Astrocyte of the hippocampus (primary cell): Measurements from ENCODE around the gene CHTF8.
"Not testable (repeated sequence)": the region's sequence is repeated elsewhere in the genome, so short reads cannot be mapped to it uniquely, and the experiment has no call there.

Experiments used
- DNase-seq: peaks from one replicate; pipeline ENCODE4 v3.0.0; 2011; ENCODE audit warnings: low read depth, low spot score

Gene CHTF8

GRCh38 chr16:69139464-69139863, 7.1 kb upstream of the CHTF8 start:
- DNase-seq, result not testable (repeated sequence)

- no peak for DNase-seq
Measured at GRCh38 chr16:69138608-69139007, 6.2 kb upstream of the CHTF8 start.

- no peak for DNase-seq
Measured at GRCh38 chr16:69133373-69133954, 1.1 kb upstream of the CHTF8 start.

GRCh38 chr16:69131839-69132423, 457 bp downstream of the CHTF8 start:
- DNase-seq, result peak; percentile 93

GRCh38 chr16:69131167-69131838, 1.1 kb downstream of the CHTF8 start:
- DNase-seq, result peak; percentile 57

- DNase-seq, result no peak
Measured at GRCh38 chr16:69130461-69130860, 1.9 kb downstream of the CHTF8 start.

- no peak for DNase-seq
Measured at GRCh38 chr16:69127966-69128510, 4.3 kb downstream of the CHTF8 start.

- DNase-seq, result not testable (repeated sequence)
Measured at GRCh38 chr16:69126801-69127200, 5.6 kb downstream of the CHTF8 start.

- no peak for DNase-seq
Measured at GRCh38 chr16:69126221-69126620, 6.2 kb downstream of the CHTF8 start.

- DNase-seq, result not testable (repeated sequence)
Measured at GRCh38 chr16:69124961-69125360, 7.4 kb downstream of the CHTF8 start.

GRCh38 chr16:69124406-69124805, 8.0 kb downstream of the CHTF8 start:
- not testable (repeated sequence) for DNase-seq

- peak; percentile 79 for DNase-seq
Measured at GRCh38 chr16:69123910-69124309, 8.5 kb downstream of the CHTF8 start.

- no peak for DNase-seq
Measured at GRCh38 chr16:69120096-69120664, 12.2 kb downstream of the CHTF8 start.

GRCh38 chr16:69119536-69119935, 12.9 kb downstream of the CHTF8 start:
- no peak for DNase-seq

GRCh38 chr16:69118994-69119393, 13.4 kb downstream of the CHTF8 start:
- no peak for DNase-seq

- no peak for DNase-seq
Measured at GRCh38 chr16:69118468-69118867, 13.9 kb downstream of the CHTF8 start.

GRCh38 chr16:69116906-69117305, 15.5 kb downstream of the CHTF8 start:
- DNase-seq, result no peak

- DNase-seq, result no peak
Measured at GRCh38 chr16:69116256-69116875, 16.0 kb downstream of the CHTF8 start.

GRCh38 chr16:69115837-69116236, 16.6 kb downstream of the CHTF8 start:
- no peak for DNase-seq

- DNase-seq, result no peak
Measured at GRCh38 chr16:69115361-69115760, 17.0 kb downstream of the CHTF8 start.

- no peak for DNase-seq
Measured at GRCh38 chr16:69114976-69115355, 17.4 kb downstream of the CHTF8 start.

- DNase-seq, result no peak
Measured at GRCh38 chr16:69114346-69114975, 17.9 kb downstream of the CHTF8 start.
